Tongue (tissue), 2 donors: ENCODE measurements around the gene STOML3. TPM values are rescaled to one million over a fixed set of nuclear protein-coding genes. Genes with fewer than 3 reads are reported as not detected.
A peak's percentile ranks its signal among the peaks of the same experiment; 100 is the strongest.

Experiments used
- DNase-seq: peaks from one replicate; pipeline ENCODE4 v3.0.0-alpha.2; 2015
- total RNA-seq: library from RNA; depleted of rRNA; stranded (reverse); fragments of >200 nt; gene quantifications from one replicate; pipeline ENCODE4 v1.2.3, GENCODE V29; 2014

The STOML3 gene
- total RNA-seq, 1 donor from 2014 or later, result 0.10 TPM

GRCh38 chr13:38981096-38981495, 9.5 kb downstream of the STOML3 start:
- DNase-seq, result peak; percentile 18

DNA sequence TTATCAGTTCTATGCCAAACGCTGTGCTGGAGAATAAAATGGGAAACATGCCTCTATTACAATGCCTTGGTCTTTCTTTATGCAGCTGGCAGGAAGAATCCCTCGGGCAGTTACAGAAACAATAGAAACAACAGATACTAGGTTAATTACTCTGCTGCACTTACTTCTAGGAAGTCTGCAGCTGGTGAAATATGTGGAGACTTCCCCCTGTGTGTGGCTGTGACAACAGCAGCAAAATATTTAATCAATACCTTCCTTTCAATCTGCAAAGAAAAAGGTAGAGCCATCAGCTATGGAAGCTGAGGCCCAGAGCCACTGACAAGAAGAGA, 9.9 kb downstream of the STOML3 start:
- DNase-seq, result peak; percentile 47

- peak; percentile 96 for DNase-seq
These were observed 10.5 kb downstream of the STOML3 start for GRCh38 chr13:38979891-38980749.

DNA sequence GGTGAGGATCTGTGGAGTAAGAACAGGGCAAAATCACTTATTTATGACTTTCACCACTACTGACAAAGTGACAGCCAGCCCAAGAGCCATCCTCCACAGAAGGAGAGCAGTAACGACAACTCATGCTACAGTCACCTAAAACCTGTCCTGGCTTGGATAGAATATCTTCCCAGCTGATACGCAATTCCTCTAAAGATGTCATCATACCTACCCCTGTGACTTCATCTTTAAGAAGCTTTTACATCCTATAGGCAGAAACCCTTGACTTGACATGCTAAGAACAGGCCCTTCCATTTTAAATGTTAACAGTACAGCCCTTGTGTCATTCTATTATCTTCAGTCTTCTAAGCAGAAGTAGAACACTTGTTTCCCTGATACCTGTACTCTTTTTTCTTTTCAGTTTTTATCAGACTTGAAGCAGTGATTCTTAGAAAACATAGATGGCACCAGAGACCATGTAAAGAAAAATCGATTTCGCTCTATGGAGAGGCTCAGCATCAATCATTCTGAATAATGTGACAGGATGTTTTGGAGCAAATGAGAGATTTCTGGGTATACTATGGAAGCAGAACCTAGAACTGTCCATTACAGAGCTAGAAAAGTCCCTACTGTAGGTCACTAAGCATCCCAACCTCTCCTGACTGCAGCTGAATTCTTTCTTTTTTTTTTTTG, 20.1 kb downstream of the STOML3 start:
- peak; percentile 9 for DNase-seq

DNA sequence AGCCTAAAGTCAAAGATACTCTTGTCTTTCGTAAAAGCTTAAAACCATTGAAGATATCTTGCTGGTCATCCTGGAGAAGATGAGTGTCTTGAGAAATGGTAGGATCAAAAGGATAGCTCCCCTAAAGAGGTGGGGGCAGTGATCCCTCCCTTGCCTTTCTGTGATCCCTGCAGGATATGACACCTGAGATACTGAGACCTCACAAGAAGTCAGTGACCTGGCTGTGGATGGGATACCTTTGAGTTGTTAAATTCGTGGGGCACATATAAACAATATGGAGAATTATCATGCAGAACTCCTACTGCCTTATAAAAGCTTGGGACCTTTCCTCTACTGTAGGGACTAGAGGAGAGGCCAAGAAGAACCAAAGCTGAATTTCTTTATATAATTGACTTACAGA, 21.4 kb downstream of the STOML3 start:
- no peak for DNase-seq

GRCh38 chr13:38967446-38967845, 23.2 kb downstream of the STOML3 start:
- no peak for DNase-seq

DNA sequence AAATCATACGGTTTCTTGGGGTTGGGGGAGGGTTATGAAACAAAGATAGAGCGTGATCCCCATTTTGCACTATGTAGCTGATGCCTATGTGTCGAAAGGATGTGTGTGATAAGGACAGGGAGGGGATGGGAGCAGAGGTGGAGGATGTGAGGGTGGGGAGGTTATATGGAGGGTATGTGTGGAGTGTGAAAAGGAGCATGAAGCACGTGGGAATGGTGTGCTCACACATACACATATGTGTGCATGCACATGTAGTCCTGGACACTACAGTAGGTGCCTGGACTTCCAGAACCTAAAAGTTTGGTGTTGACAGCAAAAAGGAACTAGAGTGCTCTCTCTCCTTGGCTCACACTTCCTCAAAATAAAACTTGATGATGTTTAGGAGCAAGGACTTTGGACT, 25.4 kb downstream of the STOML3 start:
- DNase-seq, result no peak

DNA sequence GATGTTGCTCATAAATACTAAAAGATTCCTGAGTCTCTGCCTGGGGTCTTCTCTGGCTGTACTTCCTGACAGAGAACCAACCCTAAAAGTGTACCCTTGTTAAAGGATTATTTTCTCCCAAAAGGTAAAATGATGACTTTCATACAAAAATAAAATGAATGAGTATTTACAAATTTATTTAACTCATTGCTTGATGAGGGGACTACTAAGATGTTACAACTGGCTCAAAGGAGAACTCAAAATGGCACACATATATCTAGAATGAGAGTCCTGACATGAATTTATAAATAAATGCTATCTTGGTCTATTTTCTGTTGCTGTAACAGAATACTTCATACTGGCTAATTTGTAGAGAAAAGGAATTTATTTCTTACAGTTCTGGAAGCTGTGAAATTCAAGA, 30.5 kb downstream of the STOML3 start:
- DNase-seq, result no peak

DNA sequence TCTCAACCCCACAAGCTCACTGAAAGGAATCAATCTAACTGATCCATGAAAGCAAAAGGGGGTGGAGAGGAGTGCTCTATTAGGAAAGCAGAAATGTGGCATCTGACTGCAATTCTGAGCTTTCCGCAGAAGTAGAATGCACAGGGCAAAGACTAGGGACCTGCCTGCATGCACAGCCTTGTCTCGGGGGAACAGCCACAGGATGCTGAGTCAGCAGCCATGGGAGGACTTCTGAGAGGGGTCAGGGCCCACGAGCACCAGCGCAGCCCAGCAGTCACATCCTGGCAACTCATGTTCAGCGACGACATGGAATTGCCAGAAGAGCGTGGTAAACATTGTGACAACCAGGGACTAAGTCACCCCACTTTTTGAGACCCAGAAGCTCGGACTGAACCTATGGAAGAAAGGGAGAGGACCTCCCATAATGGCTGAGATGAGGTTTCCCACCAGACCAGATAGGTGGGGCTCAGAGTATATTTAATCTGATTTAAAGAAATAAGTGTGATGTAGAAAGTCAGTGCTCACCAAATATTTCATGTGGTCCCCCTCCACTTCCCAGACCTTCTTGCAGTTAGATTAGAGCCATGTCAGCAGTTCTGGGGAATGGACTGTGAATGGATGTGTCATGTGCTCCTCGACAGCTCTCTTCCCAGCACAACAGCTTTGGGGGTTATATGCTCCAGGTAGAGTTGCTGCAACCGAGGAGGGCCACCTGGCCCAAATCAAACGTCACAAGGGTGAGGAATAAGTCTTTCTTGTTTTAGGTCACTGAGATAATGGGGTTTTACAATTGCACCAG, 32.6 kb downstream of the STOML3 start:
- no peak for DNase-seq

GRCh38 chr13:38954844-38955243, 35.8 kb downstream of the STOML3 start:
- no peak for DNase-seq

GRCh38 chr13:38954291-38954690, 36.3 kb downstream of the STOML3 start:
- no peak for DNase-seq

DNA sequence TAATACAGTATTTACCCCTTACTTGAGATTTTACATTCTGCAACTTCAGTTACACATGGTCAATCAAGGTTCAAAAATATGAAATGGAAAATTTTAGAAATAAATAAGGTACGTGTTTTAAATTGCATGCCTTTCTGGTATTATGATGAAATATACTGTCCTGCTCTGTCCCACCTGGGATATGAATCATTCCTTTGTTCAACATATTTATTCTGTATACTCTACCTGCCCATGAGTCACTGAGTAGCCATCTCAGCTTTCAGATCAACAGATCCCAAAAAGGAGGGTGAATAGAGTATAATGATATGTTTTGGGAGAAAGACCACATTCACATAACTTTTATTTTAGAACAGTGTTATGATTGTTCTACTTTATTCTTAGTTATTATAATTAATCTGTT, 37.8 kb downstream of the STOML3 start:
- DNase-seq, result no peak

DNA sequence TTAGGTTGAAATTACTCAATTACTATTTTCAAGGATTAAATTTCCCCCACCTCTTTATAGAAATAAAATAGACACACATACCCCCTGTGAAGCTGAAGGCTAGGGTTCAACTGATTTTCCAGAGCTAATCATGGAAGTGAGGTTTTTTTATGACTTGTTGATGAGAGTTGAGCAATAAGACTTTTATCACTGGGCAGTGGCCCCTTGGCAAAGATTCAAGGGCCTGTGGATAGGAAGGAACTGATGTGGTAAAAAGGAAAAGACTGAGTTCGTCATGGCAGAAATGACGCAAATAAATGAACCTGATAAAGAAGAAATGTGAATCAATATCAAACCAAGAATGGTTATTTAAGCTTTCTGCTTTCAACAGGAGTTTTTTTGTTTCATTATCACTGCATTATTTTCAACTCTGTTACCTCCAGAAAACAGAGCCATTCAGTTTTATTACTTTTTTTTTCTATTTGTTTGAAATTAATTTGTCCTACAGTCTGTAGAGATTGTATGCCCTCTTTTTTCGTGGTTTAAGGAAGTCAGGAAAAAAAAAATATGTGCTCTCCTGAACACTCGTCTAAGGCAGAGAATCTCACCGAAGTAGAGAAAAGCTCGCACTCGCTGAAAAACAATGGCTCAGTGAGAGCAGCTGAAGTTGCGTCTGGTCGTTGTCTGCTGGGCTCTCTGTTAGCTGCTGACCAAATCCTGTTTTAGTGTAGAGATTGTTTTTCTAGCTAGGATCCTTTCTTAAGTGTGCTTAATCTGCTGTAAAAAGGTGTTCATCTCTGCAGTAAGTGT, 38.9 kb downstream of the STOML3 start:
- DNase-seq, result no peak

- DNase-seq, result no peak
These were observed 39.6 kb downstream of the STOML3 start for GRCh38 chr13:38950987-38951386.

- no peak for DNase-seq
These were observed 43.6 kb downstream of the STOML3 start for GRCh38 chr13:38947054-38947453.

- no peak for DNase-seq
These were observed 46.4 kb downstream of the STOML3 start for GRCh38 chr13:38944219-38944618.

DNA sequence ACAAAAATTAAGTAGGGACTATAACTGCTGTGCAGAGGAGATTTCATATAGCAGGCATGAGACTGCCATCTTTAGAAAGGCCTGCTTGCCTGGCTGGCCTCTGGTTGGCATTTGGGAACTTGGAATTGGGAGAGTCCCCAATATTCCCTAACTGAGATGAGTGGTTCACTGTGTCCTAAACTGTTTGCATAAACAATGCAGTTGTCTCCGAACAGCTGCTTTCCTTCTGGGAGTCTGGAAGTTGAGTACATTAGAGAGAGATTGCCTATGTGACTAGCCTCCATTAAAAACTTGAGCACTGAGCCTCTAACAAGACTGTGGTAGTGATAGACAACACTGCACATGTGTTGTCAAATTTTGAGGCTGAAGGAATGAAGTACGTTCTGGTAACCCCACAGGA, 47.4 kb downstream of the STOML3 start:
- peak; percentile 30 for DNase-seq

DNA sequence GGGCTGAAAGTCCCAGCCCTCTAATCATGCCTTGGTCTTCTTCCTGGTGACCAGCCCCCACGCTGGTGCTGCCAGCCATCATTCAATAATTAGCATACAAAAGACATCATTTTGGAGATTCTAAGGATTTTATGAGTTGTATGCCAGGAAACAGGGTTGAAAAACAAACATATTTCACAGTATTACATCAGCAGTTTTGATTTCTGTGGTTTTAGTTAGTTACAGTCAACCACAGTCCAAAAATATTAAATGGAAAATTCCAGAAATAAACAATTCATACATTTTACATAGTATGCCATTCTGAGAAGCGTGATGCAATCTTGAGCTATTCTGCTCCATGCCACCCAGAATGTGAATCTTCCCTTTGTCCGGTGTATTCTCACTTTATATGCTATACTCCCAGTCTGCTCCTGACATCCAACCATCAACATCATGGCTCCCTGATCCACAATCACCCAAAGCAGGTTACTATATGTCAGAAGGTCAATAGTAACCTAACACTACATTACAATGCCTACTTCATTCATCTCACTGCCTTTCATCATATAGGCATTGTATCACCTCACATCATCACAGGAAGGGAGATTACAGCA, 49.2 kb downstream of the STOML3 start:
- no peak for DNase-seq

DNA sequence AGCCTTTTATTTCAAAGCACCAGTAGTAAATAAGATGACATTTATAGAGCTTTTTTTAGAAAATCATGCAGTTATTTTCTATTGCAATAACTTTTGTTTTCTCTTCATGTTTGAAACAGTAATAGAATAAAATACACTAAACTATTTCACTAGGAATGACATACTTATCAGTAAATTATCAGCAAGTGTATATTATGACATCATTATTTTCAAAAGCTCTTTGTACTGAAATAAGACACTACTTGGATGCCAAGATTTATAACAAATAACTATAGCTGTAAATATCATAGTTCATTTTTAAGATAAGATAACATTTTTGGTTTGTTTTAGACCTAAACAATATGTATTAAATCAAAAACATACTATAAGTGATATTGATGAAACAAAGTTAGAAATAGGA, 56.8 kb downstream of the STOML3 start:
- no peak for DNase-seq

- no peak for DNase-seq
These were observed 68.5 kb downstream of the STOML3 start for GRCh38 chr13:38922170-38922569.

GRCh38 chr13:38921081-38921480, 69.5 kb downstream of the STOML3 start:
- no peak for DNase-seq
